GM18870 (cell line): ENCODE measurements around the gene MAP3K13.
A peak's percentile ranks its signal among the peaks of the same experiment; 100 is the strongest.

Source experiments
- ATAC-seq: cut with Tn5 transposase; IDR thresholded peaks from one replicate; pipeline ENCODE4 v1.9.1; 2021; ENCODE audit warnings: moderate library complexity; ENCODE audit not compliant: unreplicated experiment

The MAP3K13 gene, protein sequence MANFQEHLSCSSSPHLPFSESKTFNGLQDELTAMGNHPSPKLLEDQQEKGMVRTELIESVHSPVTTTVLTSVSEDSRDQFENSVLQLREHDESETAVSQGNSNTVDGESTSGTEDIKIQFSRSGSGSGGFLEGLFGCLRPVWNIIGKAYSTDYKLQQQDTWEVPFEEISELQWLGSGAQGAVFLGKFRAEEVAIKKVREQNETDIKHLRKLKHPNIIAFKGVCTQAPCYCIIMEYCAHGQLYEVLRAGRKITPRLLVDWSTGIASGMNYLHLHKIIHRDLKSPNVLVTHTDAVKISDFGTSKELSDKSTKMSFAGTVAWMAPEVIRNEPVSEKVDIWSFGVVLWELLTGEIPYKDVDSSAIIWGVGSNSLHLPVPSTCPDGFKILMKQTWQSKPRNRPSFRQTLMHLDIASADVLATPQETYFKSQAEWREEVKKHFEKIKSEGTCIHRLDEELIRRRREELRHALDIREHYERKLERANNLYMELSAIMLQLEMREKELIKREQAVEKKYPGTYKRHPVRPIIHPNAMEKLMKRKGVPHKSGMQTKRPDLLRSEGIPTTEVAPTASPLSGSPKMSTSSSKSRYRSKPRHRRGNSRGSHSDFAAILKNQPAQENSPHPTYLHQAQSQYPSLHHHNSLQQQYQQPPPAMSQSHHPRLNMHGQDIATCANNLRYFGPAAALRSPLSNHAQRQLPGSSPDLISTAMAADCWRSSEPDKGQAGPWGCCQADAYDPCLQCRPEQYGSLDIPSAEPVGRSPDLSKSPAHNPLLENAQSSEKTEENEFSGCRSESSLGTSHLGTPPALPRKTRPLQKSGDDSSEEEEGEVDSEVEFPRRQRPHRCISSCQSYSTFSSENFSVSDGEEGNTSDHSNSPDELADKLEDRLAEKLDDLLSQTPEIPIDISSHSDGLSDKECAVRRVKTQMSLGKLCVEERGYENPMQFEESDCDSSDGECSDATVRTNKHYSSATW

DNA sequence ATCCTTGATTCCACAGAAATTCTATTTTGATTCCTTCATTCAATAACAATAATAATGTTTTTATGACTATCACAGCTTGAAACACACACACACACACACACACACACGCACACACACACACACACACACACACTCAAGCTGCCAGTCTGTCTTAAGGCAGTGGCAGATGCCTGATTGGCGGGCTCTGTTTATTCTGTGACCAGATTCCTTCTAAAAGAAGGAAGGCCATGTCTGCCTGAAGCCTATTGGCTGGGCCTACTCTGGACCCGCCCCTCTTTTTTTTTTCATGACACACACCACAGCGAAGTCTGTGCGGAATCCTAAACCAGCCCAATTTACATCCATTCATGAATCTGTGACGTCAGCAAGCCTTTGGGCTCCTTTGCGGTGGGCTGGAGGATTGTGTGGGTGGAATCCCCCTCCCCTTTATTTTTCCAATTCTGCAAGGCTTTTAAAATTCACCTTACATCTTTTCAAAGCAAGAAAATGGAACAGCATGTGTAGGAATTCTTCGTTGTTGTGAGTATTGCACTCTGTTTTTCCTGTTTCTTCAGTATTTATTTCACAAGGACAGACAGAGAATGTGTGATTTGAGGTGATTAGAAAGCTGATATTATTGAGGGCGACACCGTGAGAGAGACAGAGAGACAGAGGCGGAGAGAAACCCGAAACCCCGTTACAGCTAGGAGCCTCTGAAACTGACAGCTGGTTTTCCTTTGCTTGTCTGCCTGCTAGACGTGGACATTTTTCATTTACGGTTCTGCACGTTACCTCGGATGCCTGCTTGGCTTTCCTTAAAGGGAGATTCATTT, at the start of gene MAP3K13:
MAP3K13 (plus strand) TSS at position 287 of the 812 bp plus-strand sequence. CDS start 65,446 bp downstream, outside the sequence.
- ATAC-seq = peak; percentile 89

DNA sequence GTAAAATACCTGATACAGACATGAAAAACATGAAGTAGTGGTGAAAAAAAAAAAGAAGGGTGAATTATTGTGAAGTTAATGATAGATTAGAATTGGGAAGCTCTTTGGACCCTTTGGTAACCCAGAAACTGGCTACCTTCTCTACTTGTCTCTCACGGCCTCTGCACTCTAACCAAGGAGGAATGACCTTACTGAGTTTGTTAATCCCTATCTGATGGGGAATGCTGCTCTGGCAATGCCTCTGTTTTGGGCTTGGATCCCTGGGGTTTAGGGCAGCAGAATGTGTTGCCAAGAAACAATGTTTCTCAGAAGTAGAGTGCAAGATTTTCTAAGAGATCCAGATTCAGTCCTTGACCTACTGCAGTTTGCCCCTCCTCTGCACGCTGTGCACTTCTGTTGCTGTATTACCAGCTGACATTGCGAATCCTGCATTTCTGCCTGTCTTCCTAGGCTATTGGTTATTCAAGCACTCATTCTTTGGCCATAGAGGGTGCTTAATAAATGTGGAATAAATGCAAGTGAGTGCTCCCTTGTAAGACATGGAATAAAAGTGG, 49.2 kb upstream of the MAP3K13 start:
- ATAC-seq = no peak

DNA sequence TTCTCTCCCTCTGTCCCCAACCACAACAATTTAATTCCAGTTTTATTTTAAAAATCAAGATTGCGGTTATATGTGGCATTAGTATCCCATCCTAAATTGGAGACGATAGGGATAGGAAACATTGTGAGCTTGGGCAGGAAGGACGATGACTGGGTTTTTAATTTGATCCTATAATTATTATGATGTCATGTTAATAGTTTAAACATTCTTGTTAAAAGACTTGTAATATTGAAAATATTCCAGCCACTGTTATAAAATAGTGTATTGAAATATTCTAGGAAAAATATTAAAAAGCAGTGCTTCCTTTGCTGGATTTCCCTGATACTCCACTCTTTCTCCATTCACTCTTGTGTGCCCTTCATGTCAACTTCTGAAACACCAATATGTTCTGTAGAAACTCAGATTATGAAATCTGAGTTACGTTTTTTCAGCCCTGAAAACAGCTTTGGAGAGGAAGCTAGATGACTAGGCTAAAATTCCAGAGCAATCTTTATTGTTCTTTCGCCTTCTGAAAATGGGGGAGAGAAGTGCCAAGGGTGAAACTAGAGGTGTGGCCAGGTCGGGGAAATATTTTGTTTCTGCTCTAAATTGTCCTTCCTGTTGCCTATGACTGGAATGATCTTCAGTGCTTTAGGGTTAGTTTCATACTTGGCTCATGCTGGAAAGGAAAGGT, 46.1 kb upstream of the MAP3K13 start:
- ATAC-seq = no peak

DNA sequence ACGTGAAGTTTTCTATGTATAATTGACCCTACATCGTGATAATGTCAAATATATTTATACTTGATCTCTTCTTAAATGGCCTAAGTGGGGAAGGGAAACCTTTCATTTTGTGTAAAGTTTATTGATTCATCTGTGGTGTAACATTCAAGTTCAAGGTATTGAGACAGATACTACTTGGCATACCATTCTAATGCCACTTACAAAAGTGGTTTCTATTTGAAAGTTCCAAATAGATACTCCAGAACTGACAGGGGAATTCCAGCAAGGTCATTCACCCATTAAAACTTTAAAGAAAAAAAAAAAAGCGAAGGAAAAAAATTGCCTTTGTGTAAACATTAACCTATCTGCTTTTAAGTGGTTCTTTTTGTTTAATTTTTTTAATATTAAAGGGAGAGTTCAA, 45.3 kb upstream of the MAP3K13 start:
- ATAC-seq = no peak

GRCh38 chr3:185318141-185318540, 44.8 kb upstream of the MAP3K13 start:
- no peak for ATAC-seq

DNA sequence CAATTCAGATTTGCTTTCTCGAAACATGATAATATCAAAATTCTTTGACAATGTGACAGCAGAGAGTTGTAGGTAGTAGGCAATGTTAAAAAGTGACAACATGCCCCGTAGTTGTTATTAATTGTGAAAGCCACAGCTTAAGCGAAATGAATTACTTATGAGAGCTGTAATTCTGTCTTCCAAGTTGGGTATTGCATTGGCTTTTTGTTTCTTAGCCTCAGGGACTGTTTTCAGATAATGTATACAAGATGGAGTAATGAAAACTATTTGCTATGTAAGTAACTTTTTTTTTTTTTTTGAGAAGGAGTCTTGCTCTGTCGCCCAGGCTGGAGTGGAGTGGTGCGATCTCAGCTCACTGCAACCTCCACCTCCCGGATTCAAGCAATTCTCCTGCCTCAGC, 43.1 kb upstream of the MAP3K13 start:
- ATAC-seq = no peak

- no peak for ATAC-seq
These were observed 42.0 kb upstream of the MAP3K13 start for GRCh38 chr3:185320949-185321348.

GRCh38 chr3:185322101-185322719, 40.7 kb upstream of the MAP3K13 start:
- no peak for ATAC-seq

DNA sequence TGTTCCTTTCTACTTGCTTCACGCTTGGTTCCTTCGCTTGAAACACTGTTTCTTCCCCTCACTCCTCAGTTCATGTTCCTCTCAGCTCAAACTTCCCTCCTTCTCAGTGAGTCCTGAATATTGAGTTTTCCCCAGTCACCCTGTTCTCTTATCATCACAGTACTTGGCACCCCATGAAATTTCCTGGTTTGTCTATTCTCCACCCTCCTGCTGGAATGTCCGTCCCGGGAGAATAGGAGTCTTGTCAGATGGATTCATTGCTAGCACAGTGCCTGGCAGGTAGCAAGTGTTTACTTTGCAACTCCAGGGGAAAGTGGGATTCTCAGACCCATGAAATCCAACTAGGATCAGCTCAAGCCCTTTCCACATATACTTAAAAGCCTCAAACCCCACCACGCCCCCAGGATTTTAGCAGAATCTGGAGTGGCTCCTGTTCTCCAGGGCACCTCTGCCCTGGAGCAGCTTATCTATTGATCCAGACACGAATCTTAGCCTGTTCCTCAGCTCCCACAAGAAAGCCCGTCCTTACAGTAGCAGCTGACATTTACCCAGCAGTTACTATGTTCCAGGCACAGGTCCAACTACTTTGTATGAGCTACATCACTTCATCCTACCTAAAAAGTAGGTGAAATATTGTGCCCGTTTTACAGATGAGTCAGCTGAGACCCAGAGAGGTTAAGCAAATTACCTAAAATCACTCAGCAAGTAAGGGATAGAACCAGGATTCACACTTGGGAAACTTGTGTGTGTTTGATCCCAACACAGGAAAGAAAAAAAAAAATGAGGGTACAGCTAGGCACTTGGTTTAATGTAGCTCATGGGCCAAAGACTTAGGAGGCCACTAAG, 36.8 kb upstream of the MAP3K13 start:
- no peak for ATAC-seq

GRCh38 chr3:185327062-185327461, 35.9 kb upstream of the MAP3K13 start:
- no peak for ATAC-seq

GRCh38 chr3:185328324-185329004, 34.5 kb upstream of the MAP3K13 start:
- no peak for ATAC-seq

DNA sequence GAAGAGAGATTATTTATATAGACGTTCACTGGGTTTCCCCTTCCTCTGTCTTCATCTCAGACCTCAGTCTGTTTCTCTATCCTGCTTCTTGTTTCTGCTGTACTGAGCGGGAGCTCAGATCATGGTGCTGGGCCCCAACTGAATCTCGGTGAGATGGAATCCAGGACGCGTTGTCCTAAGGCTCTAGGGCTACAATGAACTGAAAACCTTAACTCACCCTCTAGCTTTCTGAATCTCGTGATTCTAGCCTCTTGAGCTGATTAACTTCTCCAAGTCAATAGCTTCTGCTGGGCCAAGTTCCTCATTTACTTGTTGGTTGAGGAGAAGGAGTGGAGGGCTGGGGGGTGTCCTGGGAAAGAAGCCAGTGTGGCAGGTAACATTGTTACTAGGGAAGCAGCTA, 32.7 kb upstream of the MAP3K13 start:
- no peak for ATAC-seq

GRCh38 chr3:185330644-185331043, 32.3 kb upstream of the MAP3K13 start:
- no peak for ATAC-seq

DNA sequence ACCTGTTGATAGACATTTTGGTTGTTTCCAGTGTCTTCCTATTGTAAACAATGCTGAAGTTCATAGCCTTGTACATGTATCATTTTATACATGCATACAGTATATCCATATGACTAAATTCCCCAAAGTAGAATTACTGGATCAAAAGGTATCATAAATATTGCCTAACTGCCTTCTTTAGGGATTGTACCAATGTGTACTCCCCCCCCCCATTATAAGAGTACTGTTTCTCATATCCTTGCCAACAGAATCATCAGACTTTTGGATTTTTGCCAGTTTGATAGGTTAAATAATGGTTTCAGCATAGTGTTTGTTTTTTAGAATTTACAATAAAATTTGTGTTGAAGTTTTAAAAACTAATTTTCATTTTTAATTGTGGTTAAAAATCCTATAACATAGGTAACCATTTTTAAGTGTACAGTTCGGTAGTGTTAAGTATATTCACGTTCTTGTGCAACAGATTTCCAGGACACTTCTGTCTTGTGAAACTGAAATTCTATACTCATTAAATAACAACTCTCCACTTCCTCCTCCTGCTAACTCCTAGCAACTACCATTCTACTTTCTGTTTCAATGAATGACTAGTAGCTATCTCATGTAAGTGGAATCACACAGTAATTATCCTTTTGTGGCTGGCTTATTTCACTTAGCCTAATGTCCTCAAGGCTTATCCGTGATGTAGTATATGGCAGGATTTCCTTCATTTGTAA, 30.8 kb upstream of the MAP3K13 start:
- ATAC-seq = peak; percentile 99

- ATAC-seq = no peak
These were observed 27.1 kb upstream of the MAP3K13 start for GRCh38 chr3:185335799-185336198.

GRCh38 chr3:185337231-185337816, 25.6 kb upstream of the MAP3K13 start:
- no peak for ATAC-seq

DNA sequence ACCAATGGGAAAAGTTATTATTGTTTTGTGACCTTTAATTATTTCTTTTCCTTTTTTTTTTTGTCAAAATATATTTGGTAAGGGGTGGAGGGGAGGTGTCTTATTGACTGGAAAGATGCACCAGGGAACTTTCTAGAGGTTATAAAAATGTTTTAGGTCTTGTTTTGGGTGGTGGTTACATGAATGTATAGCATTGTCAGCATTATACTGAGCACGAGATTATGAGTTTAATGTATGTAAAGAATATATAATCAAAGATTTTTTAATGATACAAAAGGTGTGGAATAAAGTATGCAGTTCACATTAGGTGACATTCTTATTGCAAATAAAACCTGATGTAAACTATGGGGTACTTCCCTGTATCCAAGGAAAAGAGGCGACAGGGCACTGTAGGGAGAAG, 23.0 kb upstream of the MAP3K13 start:
- no peak for ATAC-seq
